HepG2 (cell line): ENCODE results near the gene KCNIP4. TPM values are rescaled to one million over a fixed set of nuclear protein-coding genes. Genes with fewer than 3 reads are reported as not detected.

Experiments used
- ATAC-seq: fragments of 200-7000 bp; cut with Tn5 transposase; 3 replicates; pipeline ENCODE4 v1.9.1; 2020; ENCODE audit warnings: mild to moderate bottlenecking, moderate library complexity
- BruUV-seq: library from RNA; stranded (reverse); fragments of 400-500 nt; replicated peaks from 2 replicates; lab custom pipeline; 2021; lab: Mats Ljungman, UMichigan
- CTCF ChIA-PET: fragments of 300-600 bp; formaldehyde crosslinking; extraction: SDS; loops from one replicate; lab custom pipeline; 2021; ENCODE audit warnings: low total read pairs, inconsistent platforms, low intra/inter-chr PET ratio; lab: Yijun Ruan, JAX
- POLR2A ChIA-PET: fragments of 350-600 bp; sonication (Branson Sonifier 250); formaldehyde crosslinking; loops from one replicate; lab custom pipeline; 2020; ENCODE audit warnings: antibody characterized with exemption, inconsistent platforms; lab: Yijun Ruan, JAX
- DNase-seq: peaks from one replicate; pipeline ENCODE4 v3.0.0-alpha.2; 2015; ENCODE audit warnings: low spot score
- FAIRE-seq: peaks from 3 replicates; lab custom pipeline; 2011; peaks lifted over from hg19 to GRCh38; lab: Jason Lieb, UNC
- H2AFZ ChIP-seq: one replicate; pipeline ENCODE4 v1.6.1; 2011; ENCODE audit warnings: low read length, inconsistent platforms
- H3K27ac ChIP-seq: fragments of 300-600 bp; 3 replicates; pipeline ENCODE4 v1.8.0; 2011; ENCODE audit warnings: mixed run types, mild to moderate bottlenecking, mixed read lengths, low read length, inconsistent platforms; ENCODE audit not compliant: insufficient read depth; ENCODE audit errors: extremely low read length
- H3K27me3 ChIP-seq, 2 experiments: fragments of 200-600 bp in 1 of 2; 2 replicates in 1 of 2; 3 replicates in 1 of 2; pipeline versions ENCODE4 v1.6.0 to v1.8.0; 2011; ENCODE audit warnings: low read length in 2 of 2, mild to moderate bottlenecking in 2 of 2, moderate library complexity in 2 of 2, inconsistent platforms in 1 of 2; ENCODE audit not compliant: insufficient read depth in 2 of 2, control insufficient read depth in 1 of 2
- H3K36me3 ChIP-seq, 2 experiments: fragments of 200-600 bp in 1 of 2; replicated peaks in 1 of 2; 2 replicates in 1 of 2; 3 replicates in 1 of 2; pipeline versions ENCODE4 v1.5.1 to v1.8.0; 2011; ENCODE audit warnings: low read length in 2 of 2, inconsistent platforms in 1 of 2; ENCODE audit not compliant: insufficient read depth in 2 of 2, control insufficient read depth in 1 of 2
- H3K4me1 ChIP-seq: 2 replicates; pipeline ENCODE4 v1.5.1; 2012; ENCODE audit warnings: low read length, inconsistent platforms; ENCODE audit not compliant: insufficient read depth
- H3K4me2 ChIP-seq: 2 replicates; pipeline ENCODE4 v1.6.0; 2011; ENCODE audit warnings: low read depth, low read length, inconsistent platforms
- H3K4me3 ChIP-seq, 3 experiments: fragments of 200-600 bp in 1 of 3; sonication (generic), shearing (Covaris generic) in 1 of 3; replicated peaks in 1 of 3; 2 replicates each; pipeline ENCODE4 v1.5.1; 2011 to 2016; ENCODE audit warnings: low read length in 3 of 3, inconsistent platforms in 2 of 3, low read depth in 2 of 3, mild to moderate bottlenecking in 2 of 3, control low read depth in 1 of 3, mixed read lengths in 1 of 3; ENCODE audit not compliant: insufficient read depth in 1 of 3
- H3K79me2 ChIP-seq: one replicate; pipeline ENCODE4 v1.6.1; 2011; ENCODE audit warnings: low read length, inconsistent platforms; ENCODE audit not compliant: insufficient read depth
- H3K9ac ChIP-seq: 2 replicates; pipeline ENCODE4 v1.6.0; 2011; ENCODE audit warnings: mild to moderate bottlenecking, low read depth, low read length, inconsistent platforms; ENCODE audit not compliant: insufficient read depth
- H3K9me3 ChIP-seq: 2 replicates; pipeline ENCODE4 v1.5.1; 2012; ENCODE audit warnings: mild to moderate bottlenecking, low read length
- H4K20me1 ChIP-seq: 2 replicates; pipeline ENCODE4 v1.6.0; 2011; ENCODE audit warnings: inconsistent platforms, mild to moderate bottlenecking, low read length, moderate library complexity; ENCODE audit not compliant: insufficient read depth
- CBX5 ChIP-seq: sonication (generic); formaldehyde crosslinking; IDR thresholded peaks from 2 replicates; pipeline ENCODE4 v1.4.0; 2020; ENCODE audit warnings: missing genetic modification reagents, borderline replicate concordance
- GFI1 ChIP-seq: sonication (generic); formaldehyde crosslinking; IDR thresholded peaks from 2 replicates; pipeline ENCODE4 v1.5.0; 2020; ENCODE audit warnings: missing genetic modification reagents, mild to moderate bottlenecking, borderline replicate concordance
- HOXA5 ChIP-seq: sonication (generic); formaldehyde crosslinking; IDR thresholded peaks from 2 replicates; pipeline ENCODE4 v1.4.0; 2020; ENCODE audit warnings: missing genetic modification reagents
- IKZF4 ChIP-seq: sonication (generic); formaldehyde crosslinking; IDR thresholded peaks from 2 replicates; pipeline ENCODE4 v1.5.1; 2020; ENCODE audit warnings: borderline replicate concordance, mild to moderate bottlenecking, low read depth, missing genetic modification reagents; ENCODE audit errors: not compliant biosample characterization
- MATR3 ChIP-seq: sonication (generic); formaldehyde crosslinking; IDR thresholded peaks from 2 replicates; pipeline ENCODE4 v1.4.0; 2020; ENCODE audit warnings: missing genetic modification reagents
- MIER3 ChIP-seq: IDR thresholded peaks from 2 replicates; pipeline ENCODE4 v1.6.1; 2016; ENCODE audit warnings: missing compliant biosample characterization, borderline replicate concordance
- MTA1 ChIP-seq: sonication (generic); formaldehyde crosslinking; IDR thresholded peaks from 2 replicates; pipeline ENCODE4 v1.4.0; 2020; ENCODE audit warnings: missing genetic modification reagents, mild to moderate bottlenecking, borderline replicate concordance
- NFIB ChIP-seq: sonication (generic); formaldehyde crosslinking; IDR thresholded peaks from 2 replicates; pipeline ENCODE4 v1.9.0; 2021; ENCODE audit warnings: missing genetic modification reagents, mild to moderate bottlenecking, borderline replicate concordance
- SOX13 ChIP-seq, 3 experiments: fragments of 450-650 bp in 1 of 3; sonication (generic) in 1 of 3; formaldehyde crosslinking in 1 of 3; IDR thresholded peaks in 2 of 3; conservative IDR thresholded peaks in 1 of 3; 2 replicates each; pipeline versions ENCODE4 v1.5.0 to v1.6.1; 2016 to 2020; ENCODE audit warnings: antibody characterized with exemption in 1 of 3, mild to moderate bottlenecking in 1 of 3, missing compliant biosample characterization in 1 of 3, missing genetic modification reagents in 1 of 3, moderate library complexity in 1 of 3
- ZEB1 ChIP-seq: IDR thresholded peaks from 2 replicates; pipeline ENCODE4 v1.6.1; 2012; ENCODE audit warnings: mild to moderate bottlenecking, low read depth, inconsistent platforms; ENCODE audit not compliant: insufficient replicate concordance
- ZNF160 ChIP-seq: sonication (generic); formaldehyde crosslinking; IDR thresholded peaks from 2 replicates; pipeline ENCODE4 v1.8.0; 2022; ENCODE audit warnings: mild to moderate bottlenecking, inconsistent platforms, missing genetic modification reagents
- ZNF274 ChIP-seq: sonication (generic); formaldehyde crosslinking; IDR thresholded peaks from 2 replicates; pipeline ENCODE4 v1.5.1; 2020; ENCODE audit warnings: mild to moderate bottlenecking, missing genetic modification reagents
- ZNF737 ChIP-seq: sonication (generic); formaldehyde crosslinking; IDR thresholded peaks from 2 replicates; pipeline ENCODE4 v1.5.0; 2020; ENCODE audit warnings: missing genetic modification reagents, mild to moderate bottlenecking, borderline replicate concordance
- ZNF747 ChIP-seq: sonication (generic); formaldehyde crosslinking; IDR thresholded peaks from 2 replicates; pipeline ENCODE4 v1.8.1; 2023; ENCODE audit warnings: missing genetic modification reagents, mild to moderate bottlenecking, borderline replicate concordance
- WGBS: methylation state at CpG from one replicate; pipeline ENCODE4 v1.1.6; 2017; ENCODE audit warnings: low lambda C conversion rate; 5-methylcytosine and 5-hydroxymethylcytosine counted together
- in situ Hi-C: cut with HindIII; loops from 2 replicates; pipeline ENCODE4 v1.10.0; 2017; ENCODE audit warnings: low pct_unique_long_range_greater_than_20kb; ENCODE audit not compliant: extremely low pct_ligation_motif_present
- intact Hi-C: fragments of 100-400 bp; cut with micrococcal nuclease; formaldehyde crosslinking; loops from one replicate; pipeline ENCODE4 v1.10.0; 2022; ENCODE audit not compliant: unreplicated experiment
- polyA plus RNA-seq, 8 experiments: library from polyadenylated mRNA; depleted of rRNA in 3 of 8; stranded (reverse) in 7 of 8; unstranded in 1 of 8; fragments of >200 nt; fragmentation: Illumina TruSeq in 4 of 8; extraction: Trizol in 4 of 8; gene quantifications; 2 replicates each; pipeline versions ENCODE4 v1.2.1 to v1.2.3, GENCODE V29; 2011 to 2016; ENCODE audit warnings: low read depth in 4 of 8, missing spikeins in 1 of 8, mixed read lengths in 1 of 8; ENCODE audit not compliant: insufficient read depth in 1 of 8
- total RNA-seq, 5 experiments: library from RNA; depleted of rRNA; stranded (reverse); fragments of >200 nt; fragmentation: Illumina TruSeq; extraction: Trizol; gene quantifications; 2 replicates each; pipeline ENCODE4 v1.2.3, GENCODE V29; 2016; ENCODE audit warnings: low read depth in 1 of 5
- TF ChIP-seq, protein P1 (sequence below): IDR thresholded peaks from 2 replicates; pipeline ENCODE4 v1.6.1; 2016; ENCODE audit warnings: missing biosample characterization, missing genetic modification reagents, low read depth
- TF ChIP-seq, protein P2 (sequence below): sonication (generic); formaldehyde crosslinking; IDR thresholded peaks from 2 replicates; pipeline ENCODE4 v1.4.0; 2020; ENCODE audit warnings: missing genetic modification reagents

Gene KCNIP4
- total and polyA plus RNA-seq, 2 of the 13 experiments (the other 11 are each of a cell fraction or from before 2014, with no cell fraction given) = 0.09 TPM; not detected in 1

GRCh38 chr4:21554500-21554899 is 394.1 kb downstream of the KCNIP4 start:
- H3K9ac ChIP-seq = no peak overlapping the region
- no peak for ATAC-seq
- no peak for DNase-seq
- BruUV-seq = no TSS peak
- WGBS = 0% methylated on average over 3 of the region's 3 CpGs
- no peak overlapping the region for H3K4me3 ChIP-seq
- H3K36me3 ChIP-seq = no peaks in the 10 kb centered on the region
- no peaks in the 10 kb centered on the region for H3K27me3 ChIP-seq
- in situ Hi-C loops = no loop called here
- no peak overlapping the region for H2AFZ ChIP-seq
- H3K9me3 ChIP-seq = no peaks in the 10 kb centered on the region
- H3K79me2 ChIP-seq = no peaks in the 10 kb centered on the region
- ChIA-PET CTCF (no interaction called here), POLR2A (no interaction called here)
- no peak overlapping the region for H3K4me2 ChIP-seq
- H3K27ac ChIP-seq = no peak overlapping the region
- intact Hi-C loops = no loop called here
- no peaks in the 10 kb centered on the region for H3K4me1 ChIP-seq
- no peak for FAIRE-seq
- H4K20me1 ChIP-seq = no peaks in the 10 kb centered on the region
- TF ChIP-seq ZEB1 = no peak
- TF ChIP-seq SOX13 (IDR thresholded peaks at IDR 0.05) = no peak
- TF ChIP-seq SOX13 (CRISPR knock-in tag; conservative IDR thresholded peaks at IDR 0.05 in 1 of 2, IDR thresholded peaks at IDR 0.05 in 1 of 2) = no peak
- TF ChIP-seq ZNF274 = no peak
- TF ChIP-seq NFIB (CRISPR knock-in tag) = no peak
- TF ChIP-seq ZNF747 = no peak
- TF ChIP-seq GFI1 = no peak
- TF ChIP-seq ZNF737 (CRISPR knock-in tag) = no peak
- no peak for TF ChIP-seq CBX5 (CRISPR knock-in tag)
- no peak for TF ChIP-seq MATR3 (CRISPR knock-in tag)
- TF ChIP-seq, protein P1, sequence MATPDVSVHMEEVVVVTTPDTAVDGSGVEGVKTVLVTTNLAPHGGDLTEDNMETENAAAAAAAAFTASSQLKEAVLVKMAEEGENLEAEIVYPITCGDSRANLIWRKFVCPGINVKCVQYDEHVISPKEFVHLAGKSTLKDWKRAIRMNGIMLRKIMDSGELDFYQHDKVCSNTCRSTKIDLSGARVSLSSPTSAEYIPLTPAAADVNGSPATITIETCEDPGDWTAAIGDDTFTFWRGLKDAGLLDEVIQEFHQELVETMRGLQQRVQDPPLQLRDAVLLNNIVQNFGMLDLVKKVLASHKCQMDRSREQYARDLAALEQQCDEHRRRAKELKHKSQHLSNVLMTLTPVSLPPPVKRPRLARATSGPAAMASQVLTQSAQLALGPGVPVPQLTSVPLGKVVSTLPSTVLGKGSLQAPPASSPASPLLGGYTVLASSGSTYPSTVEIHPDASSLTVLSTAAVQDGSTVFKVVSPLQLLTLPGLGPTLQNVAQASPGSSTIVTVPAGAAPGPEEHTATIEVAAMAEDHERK = no peak
- no peak for TF ChIP-seq ZNF160 (CRISPR knock-in tag)
- no peak for TF ChIP-seq MIER3 (CRISPR knock-in tag)
- no peak for TF ChIP-seq HOXA5 (CRISPR knock-in tag)
- TF ChIP-seq MTA1 = no peak
- TF ChIP-seq IKZF4 (CRISPR knock-in tag) = no peak
- TF ChIP-seq, protein P2, sequence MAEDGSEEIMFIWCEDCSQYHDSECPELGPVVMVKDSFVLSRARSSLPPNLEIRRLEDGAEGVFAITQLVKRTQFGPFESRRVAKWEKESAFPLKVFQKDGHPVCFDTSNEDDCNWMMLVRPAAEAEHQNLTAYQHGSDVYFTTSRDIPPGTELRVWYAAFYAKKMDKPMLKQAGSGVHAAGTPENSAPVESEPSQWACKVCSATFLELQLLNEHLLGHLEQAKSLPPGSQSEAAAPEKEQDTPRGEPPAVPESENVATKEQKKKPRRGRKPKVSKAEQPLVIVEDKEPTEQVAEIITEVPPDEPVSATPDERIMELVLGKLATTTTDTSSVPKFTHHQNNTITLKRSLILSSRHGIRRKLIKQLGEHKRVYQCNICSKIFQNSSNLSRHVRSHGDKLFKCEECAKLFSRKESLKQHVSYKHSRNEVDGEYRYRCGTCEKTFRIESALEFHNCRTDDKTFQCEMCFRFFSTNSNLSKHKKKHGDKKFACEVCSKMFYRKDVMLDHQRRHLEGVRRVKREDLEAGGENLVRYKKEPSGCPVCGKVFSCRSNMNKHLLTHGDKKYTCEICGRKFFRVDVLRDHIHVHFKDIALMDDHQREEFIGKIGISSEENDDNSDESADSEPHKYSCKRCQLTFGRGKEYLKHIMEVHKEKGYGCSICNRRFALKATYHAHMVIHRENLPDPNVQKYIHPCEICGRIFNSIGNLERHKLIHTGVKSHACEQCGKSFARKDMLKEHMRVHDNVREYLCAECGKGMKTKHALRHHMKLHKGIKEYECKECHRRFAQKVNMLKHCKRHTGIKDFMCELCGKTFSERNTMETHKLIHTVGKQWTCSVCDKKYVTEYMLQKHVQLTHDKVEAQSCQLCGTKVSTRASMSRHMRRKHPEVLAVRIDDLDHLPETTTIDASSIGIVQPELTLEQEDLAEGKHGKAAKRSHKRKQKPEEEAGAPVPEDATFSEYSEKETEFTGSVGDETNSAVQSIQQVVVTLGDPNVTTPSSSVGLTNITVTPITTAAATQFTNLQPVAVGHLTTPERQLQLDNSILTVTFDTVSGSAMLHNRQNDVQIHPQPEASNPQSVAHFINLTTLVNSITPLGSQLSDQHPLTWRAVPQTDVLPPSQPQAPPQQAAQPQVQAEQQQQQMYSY (CRISPR knock-in tag) = no peak
